Gastrocnemius medialis (tissue), 4 donors: ENCODE results near the gene DYNLT2. TPM values are rescaled to one million over a fixed set of nuclear protein-coding genes. Genes with fewer than 3 reads are reported as not detected.

Experiments used
- ATAC-seq, 2 donors: fragments of 150-250 bp; one replicate each; pipeline ENCODE4 v1.9.1; 2016
- DNase-seq, 2 donors: peaks; one replicate each; pipeline ENCODE4 v3.0.0-alpha.2; 2019
- H3K27ac ChIP-seq, 4 donors: fragments of 200-600 bp; sonication (generic); 1 replicate in 1 of 4; 2 replicates in 3 of 4; pipeline ENCODE4 v1.5.1; 2016 to 2018; ENCODE audit warnings: mild to moderate bottlenecking in 2 of 4, moderate library complexity in 1 of 4
- H3K27me3 ChIP-seq, 3 donors: fragments of 200-600 bp; sonication (generic) in 2 of 3; 1 replicate in 1 of 3; 2 replicates in 2 of 3; pipeline versions ENCODE4 v1.5.1 to v1.6.0; 2016 to 2019; ENCODE audit warnings: mild to moderate bottlenecking in 1 of 3, moderate library complexity in 1 of 3
- H3K36me3 ChIP-seq, 2 donors: fragments of 200-600 bp; sonication (generic) in 1 of 2; one replicate each; pipeline ENCODE4 v1.5.1; 2017 to 2018
- H3K4me1 ChIP-seq, 2 donors: fragments of 200-600 bp; sonication (generic) in 1 of 2; one replicate each; pipeline ENCODE4 v1.5.1; 2016 to 2017; ENCODE audit warnings: mild to moderate bottlenecking in 2 of 2
- H3K4me3 ChIP-seq, 4 donors: fragments of 200-600 bp; sonication (generic) in 3 of 4; 1 replicate in 1 of 4; 2 replicates in 3 of 4; pipeline ENCODE4 v1.5.1; 2016 to 2019; ENCODE audit warnings: mild to moderate bottlenecking in 2 of 4
- H3K9me3 ChIP-seq, 3 donors: fragments of 200-600 bp; sonication (generic) in 2 of 3; 1 replicate in 1 of 3; 2 replicates in 2 of 3; pipeline ENCODE4 v1.5.1; 2016 to 2019
- POLR2A ChIP-seq, 2 donors: fragments of 450-650 bp; IDR thresholded peaks; one replicate each; pipeline ENCODE4 v1.6.1; 2017; ENCODE audit warnings: antibody characterized with exemption in 2 of 2, mild to moderate bottlenecking in 2 of 2, moderate library complexity in 2 of 2
- in situ Hi-C, 4 donors: fragments of 200-750 bp; cut with MboI; loops; one replicate each; pipeline versions ENCODE4 v1.15.0 to v1.8.0; 2017; ENCODE audit warnings: low sequenced_read_pairs in 4 of 4
- intact Hi-C: fragments of 100-400 bp; cut with DNase I; formaldehyde crosslinking; loops from one replicate; pipeline ENCODE4 v1.15.1; 2023; ENCODE audit warnings: low total_unique reads
- total RNA-seq, 4 donors: library from RNA; depleted of rRNA; stranded (reverse); fragments of >200 nt; gene quantifications; one replicate each; pipeline versions ENCODE4 v1.1.0 to v1.2.3, GENCODE V29; 2016
- TF ChIP-seq, protein P1 (sequence below), 5 experiments: fragments of 450-650 bp in 3 of 5; fragments of 200-600 bp in 2 of 5; sonication (generic) in 2 of 5; IDR thresholded peaks in 4 of 5; conservative IDR thresholded peaks in 1 of 5; 1 replicate in 4 of 5; 2 replicates in 1 of 5; pipeline ENCODE4 v1.5.1; 2016 to 2019; ENCODE audit warnings: antibody characterized with exemption in 5 of 5, mild to moderate bottlenecking in 3 of 5, moderate library complexity in 3 of 5

DYNLT2 gene
- total RNA-seq, 4 donors from 2014 or later = 0.23 to 1.1 (median 0.46) TPM

DNA sequence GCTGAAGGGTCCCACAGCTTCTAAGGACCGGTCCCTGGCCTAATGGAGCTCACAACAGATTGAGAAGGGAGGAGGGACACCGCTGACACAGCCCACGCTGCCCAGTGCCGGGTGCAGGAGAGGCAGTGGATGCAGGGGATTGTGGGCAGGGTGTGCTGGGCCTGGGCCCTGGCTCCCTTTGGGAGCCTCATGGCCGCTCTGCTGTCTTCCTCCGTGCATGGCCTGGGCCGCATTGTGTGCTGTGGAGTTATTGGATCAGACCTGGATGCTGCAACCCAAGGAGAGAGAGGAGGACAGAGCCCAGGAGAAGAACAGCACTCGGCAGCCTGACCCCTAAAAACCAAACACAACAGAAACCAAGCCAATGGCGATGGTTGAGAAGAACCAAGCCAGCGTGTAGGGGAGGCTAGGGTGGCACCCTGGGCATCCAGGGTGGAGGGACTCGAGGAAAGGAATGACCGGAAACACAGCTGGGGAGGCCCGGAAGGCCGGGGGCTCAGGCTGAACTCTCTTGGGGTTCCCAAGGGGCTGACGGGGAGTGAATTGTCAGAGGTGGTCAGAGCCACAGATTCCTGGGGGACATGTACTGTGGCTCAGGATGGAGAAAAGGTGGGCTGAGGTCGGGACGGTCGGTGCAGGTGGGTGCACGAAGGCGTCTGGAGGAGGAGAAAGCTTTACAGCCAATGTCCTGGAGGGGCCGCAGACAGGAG is 41.1 kb upstream of the DYNLT2 start:
- no peaks in the 10 kb centered on the region for H3K36me3 ChIP-seq
- H3K4me1 ChIP-seq = peaks cover 0 to 18% of the 10 kb centered on the region in 2 donors
- no peak for TF ChIP-seq POLR2A (IDR thresholded peaks at IDR 0.05)
- TF ChIP-seq, protein P1, sequence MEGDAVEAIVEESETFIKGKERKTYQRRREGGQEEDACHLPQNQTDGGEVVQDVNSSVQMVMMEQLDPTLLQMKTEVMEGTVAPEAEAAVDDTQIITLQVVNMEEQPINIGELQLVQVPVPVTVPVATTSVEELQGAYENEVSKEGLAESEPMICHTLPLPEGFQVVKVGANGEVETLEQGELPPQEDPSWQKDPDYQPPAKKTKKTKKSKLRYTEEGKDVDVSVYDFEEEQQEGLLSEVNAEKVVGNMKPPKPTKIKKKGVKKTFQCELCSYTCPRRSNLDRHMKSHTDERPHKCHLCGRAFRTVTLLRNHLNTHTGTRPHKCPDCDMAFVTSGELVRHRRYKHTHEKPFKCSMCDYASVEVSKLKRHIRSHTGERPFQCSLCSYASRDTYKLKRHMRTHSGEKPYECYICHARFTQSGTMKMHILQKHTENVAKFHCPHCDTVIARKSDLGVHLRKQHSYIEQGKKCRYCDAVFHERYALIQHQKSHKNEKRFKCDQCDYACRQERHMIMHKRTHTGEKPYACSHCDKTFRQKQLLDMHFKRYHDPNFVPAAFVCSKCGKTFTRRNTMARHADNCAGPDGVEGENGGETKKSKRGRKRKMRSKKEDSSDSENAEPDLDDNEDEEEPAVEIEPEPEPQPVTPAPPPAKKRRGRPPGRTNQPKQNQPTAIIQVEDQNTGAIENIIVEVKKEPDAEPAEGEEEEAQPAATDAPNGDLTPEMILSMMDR (IDR thresholded peaks at IDR 0.05 in 4 of 5, conservative IDR thresholded peaks at IDR 0.05 in 1 of 5) = no peak
- intact Hi-C loops = no loop called here
- H3K27ac ChIP-seq = no peak overlapping the region
- no peak for DNase-seq
- in situ Hi-C loops = no loop called here
- H3K9me3 ChIP-seq = no peaks in the 10 kb centered on the region
- no peak for ATAC-seq
- H3K4me3 ChIP-seq = no peak overlapping the region
- no peaks in the 10 kb centered on the region for H3K27me3 ChIP-seq

DNA sequence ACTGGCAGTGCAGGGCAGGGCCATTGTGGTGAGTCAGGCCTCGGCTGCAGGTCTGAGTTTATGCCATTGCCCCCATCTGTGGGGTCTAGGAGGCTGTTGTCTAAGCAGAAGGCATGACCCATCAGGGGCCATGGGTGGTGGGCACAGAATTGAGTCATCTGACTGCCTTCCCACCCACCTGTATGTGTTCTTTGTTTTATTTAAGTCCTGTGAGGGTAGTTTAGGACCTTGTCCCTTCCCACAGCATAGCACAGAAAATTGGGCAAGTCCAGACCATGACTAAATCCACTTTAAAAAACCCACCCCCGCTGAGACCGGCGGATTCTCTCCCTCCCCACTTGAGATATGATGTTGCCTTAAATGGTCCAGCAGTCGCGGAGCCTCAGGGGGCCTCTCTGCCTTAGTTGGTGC is 40.4 kb upstream of the DYNLT2 start:
- Histone ChIP-seq H3K4me1 (peaks cover 0 to 18% of the 10 kb centered on the region in 2 donors), H3K9me3 (no peaks in the 10 kb centered on the region), H3K36me3 (no peaks in the 10 kb centered on the region), H3K27me3 (no peaks in the 10 kb centered on the region), H3K27ac (no peak overlapping the region), H3K4me3 (no peak overlapping the region)
- DNase-seq = no peak
- intact Hi-C loops = loop anchor here (2.0 kb wide), 1 partner anchor 735 kb away; no protein-coding TSS in a partner anchor
- in situ Hi-C loops = no loop called here
- TF ChIP-seq, protein P1 (IDR thresholded peaks at IDR 0.05 in 4 of 5, conservative IDR thresholded peaks at IDR 0.05 in 1 of 5) = no peak
- TF ChIP-seq POLR2A (IDR thresholded peaks at IDR 0.05) = no peak
- no peak for ATAC-seq

DNA sequence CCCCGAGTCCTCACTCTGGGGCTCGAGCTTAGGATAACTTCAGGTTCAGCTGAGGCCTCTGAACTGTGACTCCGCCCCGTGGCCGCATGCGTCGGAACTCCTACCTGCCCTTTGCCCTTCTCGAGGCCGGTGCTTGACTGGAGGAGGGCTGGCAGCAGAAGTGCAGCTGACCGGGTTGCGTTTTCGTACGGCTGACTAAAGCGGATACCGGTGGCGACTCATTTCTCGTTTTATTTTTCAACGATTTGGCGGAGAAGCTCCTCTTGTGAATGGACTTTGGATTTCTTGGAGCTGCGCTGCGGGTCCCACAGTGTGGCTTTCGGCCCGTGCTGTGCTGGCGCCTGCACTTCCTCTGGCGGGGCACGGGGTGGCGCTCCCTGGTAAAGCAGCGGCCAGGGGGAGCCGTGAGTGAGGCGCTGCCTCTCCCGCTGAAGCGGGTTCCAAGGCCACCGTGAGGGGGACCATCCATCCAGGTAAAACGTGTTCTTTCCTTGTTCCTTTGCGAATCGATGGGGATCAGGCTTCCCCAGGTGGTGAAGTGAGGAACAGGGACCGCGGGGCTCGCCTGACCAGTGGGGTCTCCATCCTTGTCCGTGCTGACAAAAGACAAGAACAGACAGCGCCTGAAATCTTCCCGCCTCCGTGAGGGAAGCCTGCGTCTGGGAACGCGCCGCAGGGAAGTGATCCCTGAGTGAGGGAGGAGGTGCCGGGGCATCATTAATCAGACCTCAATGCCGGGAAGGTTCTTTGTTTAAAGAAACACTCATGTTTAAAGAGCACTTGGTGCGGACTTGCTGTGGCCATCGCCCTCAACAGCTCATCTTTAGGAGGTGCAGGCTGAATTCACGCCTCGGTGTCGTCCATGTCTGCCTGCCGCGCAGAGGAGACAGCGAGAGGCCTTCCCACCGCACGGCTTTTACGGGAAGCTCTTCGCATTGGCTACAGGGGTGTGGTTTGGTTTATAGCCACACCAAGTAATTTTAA is 38.9 kb upstream of the DYNLT2 start:
- TF ChIP-seq, protein P1 (IDR thresholded peaks at IDR 0.05 in 4 of 5, conservative IDR thresholded peaks at IDR 0.05 in 1 of 5) = peak; percentile 82 to 99 (median 92)
- no peak for TF ChIP-seq POLR2A (IDR thresholded peaks at IDR 0.05)
- ATAC-seq = peak; percentile 88 to 94
- Histone ChIP-seq H3K27me3 (no peaks in the 10 kb centered on the region), H3K27ac (peak overlapping the region; percentile 8 to 69 (median 44)), H3K36me3 (no peaks in the 10 kb centered on the region), H3K4me1 (peaks cover 0 to 18% of the 10 kb centered on the region in 2 donors), H3K9me3 (no peaks in the 10 kb centered on the region), H3K4me3 (peak overlapping the region; percentile 49 to 75 (median 54))
- DNase-seq = peak; percentile 32 to 33
- in situ Hi-C loops = no loop called here
- intact Hi-C loops = loop anchor here (2.0 kb wide), 1 partner anchor 737 kb away; no protein-coding TSS in a partner anchor

DNA sequence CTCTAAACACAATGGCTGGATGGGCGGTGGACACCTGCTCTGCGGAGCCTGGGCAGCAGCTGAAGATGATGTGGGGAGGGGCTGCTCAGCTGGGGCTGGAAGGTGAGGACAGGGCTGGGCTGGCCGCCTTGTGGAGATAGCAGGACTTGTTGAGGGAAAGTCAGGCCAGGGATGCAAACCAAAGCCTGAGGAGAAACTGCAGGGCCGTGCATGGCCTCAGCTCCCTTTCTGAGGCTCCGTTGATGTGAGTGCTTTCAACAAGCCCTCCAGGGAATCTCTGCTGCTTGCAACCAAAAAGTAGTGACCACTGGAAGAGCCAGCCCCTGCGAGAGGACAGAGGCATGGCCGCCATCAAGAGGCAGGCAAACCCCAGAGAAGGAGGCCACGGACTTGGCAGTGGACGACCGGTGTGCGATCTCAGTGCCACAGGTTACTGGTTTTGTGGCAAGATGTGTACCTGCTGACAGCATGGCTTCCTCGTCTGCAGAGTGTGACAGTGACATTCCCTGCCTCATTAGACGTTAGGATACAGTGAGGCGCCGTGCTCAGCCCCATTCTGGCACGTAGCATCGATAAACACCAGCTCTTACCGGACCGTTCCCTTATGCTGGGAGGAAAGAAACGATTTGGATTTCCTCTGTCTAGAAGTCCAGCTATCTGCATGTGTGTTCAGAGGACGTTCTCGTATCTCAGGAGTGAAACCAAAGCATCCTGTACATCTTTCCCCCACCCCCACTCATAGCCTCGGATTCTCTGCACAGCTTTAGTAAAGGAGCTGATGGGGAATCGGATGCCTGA is 38.0 kb upstream of the DYNLT2 start:
- intact Hi-C loops = no loop called here
- DNase-seq = no peak
- H3K4me3 ChIP-seq = peak overlapping the region; percentile 49 to 75 (median 54)
- H3K4me1 ChIP-seq = peaks cover 0 to 18% of the 10 kb centered on the region in 2 donors
- in situ Hi-C loops = no loop called here
- H3K9me3 ChIP-seq = no peaks in the 10 kb centered on the region
- H3K27ac ChIP-seq = peak overlapping the region in 1 of 4 donors; percentile 8
- H3K36me3 ChIP-seq = no peaks in the 10 kb centered on the region
- ATAC-seq = no peak
- no peak for TF ChIP-seq POLR2A (IDR thresholded peaks at IDR 0.05)
- TF ChIP-seq, protein P1 (IDR thresholded peaks at IDR 0.05 in 4 of 5, conservative IDR thresholded peaks at IDR 0.05 in 1 of 5) = no peak
- no peaks in the 10 kb centered on the region for H3K27me3 ChIP-seq
